Activated CD8-positive, alpha-beta memory T cell treated with anti-CD3 and anti-CD28 coated beads, Interleukin-2, amount 10 ng/mL, durations not matched to agents 7 days and 5 days (primary cell): ENCODE data around the gene XPA. TPM values are rescaled to one million over a fixed set of nuclear protein-coding genes. Genes with fewer than 3 reads are reported as not detected.
"Not testable (repeated sequence)": the region's sequence is repeated elsewhere in the genome, so short reads cannot be mapped to it uniquely, and the experiment has no call there.

Experiments used
- ATAC-seq: fragments of 150-1000 bp; cut with Tn5 transposase; one replicate; pipeline ENCODE4 v1.10.0; 2021; ENCODE audit warnings: moderate library complexity
- CTCF ChIA-PET: fragments of 350-600 bp; sonication (Branson Sonifier 250); formaldehyde crosslinking; loops from one replicate; lab custom pipeline; 2021; ENCODE audit warnings: antibody characterized with exemption; lab: Charles Lee
- DNase-seq: peaks from one replicate; pipeline ENCODE4 v3.0.0-alpha.2; 2020
- H3K27ac Mint-ChIP-seq: one replicate; pipeline ENCODE4 v1.8.0; 2021; ENCODE audit warnings: mild to moderate bottlenecking, mixed read lengths
- H3K27me3 Mint-ChIP-seq: one replicate; pipeline ENCODE4 v1.8.0; 2021; ENCODE audit warnings: mixed read lengths
- H3K36me3 Mint-ChIP-seq: one replicate; pipeline ENCODE4 v1.8.0; 2021; ENCODE audit warnings: mild to moderate bottlenecking, mixed read lengths
- H3K4me1 Mint-ChIP-seq: one replicate; pipeline ENCODE4 v1.8.0; 2021; ENCODE audit warnings: mixed read lengths
- H3K4me3 Mint-ChIP-seq: one replicate; pipeline ENCODE4 v1.8.0; 2021; ENCODE audit warnings: mild to moderate bottlenecking, moderate library complexity, mixed read lengths
- H3K9me3 Mint-ChIP-seq: one replicate; pipeline ENCODE4 v1.8.0; 2022; ENCODE audit warnings: low read depth, mixed read lengths
- total RNA-seq, 2 experiments: library from RNA; stranded (reverse); gene quantifications; one replicate each; pipeline ENCODE4 v1.2.3, GENCODE V29; 2021

XPA gene
- total RNA-seq, 2 experiments from 2014 or later = 7.8 to 11.8 TPM

GRCh38 chr9:97717866-97718265, 20.7 kb upstream of the XPA start:
- Mint-ChIP-seq H3K9me3 (peaks cover 3% of the 10 kb centered on the region), H3K27me3 (peaks cover 17% of the 10 kb centered on the region), H3K27ac (no peak overlapping the region), H3K4me1 (peaks cover 13% of the 10 kb centered on the region), H3K4me3 (no peak overlapping the region), H3K36me3 (no peaks in the 10 kb centered on the region)
- DNase-seq (no peak), ATAC-seq (no peak)
- CTCF ChIA-PET = interaction anchor here (0.9 to 1.4 kb wide), 2 partner anchors 183 to 185 kb away, joined by 5 read pairs; no protein-coding TSS in a partner anchor

DNA sequence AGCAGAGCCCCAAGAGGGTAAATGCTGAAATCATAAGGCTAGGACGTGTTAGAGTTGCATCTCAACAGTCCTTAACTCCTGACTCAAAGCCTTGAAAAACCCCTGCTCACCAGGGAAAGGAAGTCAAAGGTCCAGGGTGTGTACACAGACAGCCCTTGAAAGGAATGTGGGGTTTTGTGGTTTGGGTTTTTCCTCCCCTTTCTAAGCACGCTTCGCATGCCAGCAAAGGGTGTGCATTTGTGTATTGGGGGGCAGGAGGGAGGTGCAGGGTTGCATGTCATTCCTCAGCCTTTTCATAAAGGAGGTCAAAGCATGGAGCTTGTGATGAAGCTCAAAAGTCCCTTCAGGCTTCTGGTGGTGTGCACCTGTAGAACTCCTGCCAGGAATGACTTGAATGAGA, 17.3 kb upstream of the XPA start:
- Mint-ChIP-seq H3K27ac (no peak overlapping the region), H3K27me3 (peaks cover 12% of the 10 kb centered on the region), H3K4me3 (no peak overlapping the region), H3K9me3 (no peaks in the 10 kb centered on the region), H3K36me3 (no peaks in the 10 kb centered on the region), H3K4me1 (peaks cover 24% of the 10 kb centered on the region)
- ATAC-seq = no peak
- DNase-seq = no peak
- CTCF ChIA-PET = interaction anchor here (1.4 to 4.5 kb wide), 3 partner anchors 17 to 268 kb away, joined by 5 to 19 read pairs (median 6); partner anchors contain the start of genes ANP32B and XPA

GRCh38 chr9:97711223-97711626, 14.1 kb upstream of the XPA start:
- peak; percentile 22 for ATAC-seq
- CTCF ChIA-PET = interaction anchor here (1.4 to 4.5 kb wide), 3 partner anchors 14 to 212 kb away, joined by 4 to 19 read pairs (median 4); partner anchors contain the start of gene XPA

GRCh38 chr9:97710356-97711222, 13.4 kb upstream of the XPA start:
- Mint-ChIP-seq H3K36me3 (no peaks in the 10 kb centered on the region), H3K4me3 (no peak overlapping the region), H3K27ac (no peak overlapping the region), H3K27me3 (peaks cover 33% of the 10 kb centered on the region), H3K9me3 (no peaks in the 10 kb centered on the region), H3K4me1 (peaks cover 31% of the 10 kb centered on the region)
- ATAC-seq (peak; percentile 90), DNase-seq (peak; percentile 59)
- CTCF ChIA-PET = interaction anchor here (1.4 to 4.5 kb wide), 2 partner anchors 14 to 190 kb away, joined by 4 to 19 read pairs; partner anchors contain the start of gene XPA

More at GRCh38 chr9:97711223-97711626, 14.1 kb upstream of the XPA start:
- no peak for DNase-seq
- H3K27me3 Mint-ChIP-seq = peaks cover 30% of the 10 kb centered on the region
- no peaks in the 10 kb centered on the region for H3K36me3 Mint-ChIP-seq
- H3K27ac Mint-ChIP-seq = no peak overlapping the region
- no peaks in the 10 kb centered on the region for H3K9me3 Mint-ChIP-seq
- peaks cover 24% of the 10 kb centered on the region for H3K4me1 Mint-ChIP-seq
- no peak overlapping the region for H3K4me3 Mint-ChIP-seq

DNA sequence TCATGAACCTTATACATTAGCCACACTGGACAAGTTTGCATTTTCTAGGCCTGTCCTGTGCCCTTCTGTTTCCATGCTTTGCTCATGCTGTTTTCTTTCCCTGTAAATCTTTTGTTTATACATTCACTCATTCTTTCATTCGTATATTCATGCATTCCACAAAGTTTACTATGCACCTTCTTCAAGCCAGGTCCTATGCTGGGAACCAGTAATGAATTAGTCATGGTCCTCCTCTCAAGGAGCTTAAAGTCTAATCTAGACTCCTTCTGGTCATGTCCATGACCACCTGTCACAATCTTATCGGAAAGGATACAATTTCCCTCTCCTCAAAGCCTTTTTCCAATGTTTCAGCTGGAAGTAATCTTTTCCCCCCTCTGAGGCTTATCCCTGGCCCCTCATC, 9.1 kb upstream of the XPA start:
- Mint-ChIP-seq H3K4me3 (no peak overlapping the region), H3K27ac (no peak overlapping the region), H3K27me3 (peaks cover 30% of the 10 kb centered on the region), H3K9me3 (no peaks in the 10 kb centered on the region), H3K4me1 (peaks cover 37% of the 10 kb centered on the region), H3K36me3 (no peaks in the 10 kb centered on the region)
- DNase-seq = no peak
- CTCF ChIA-PET = interaction anchor here (1.2 to 2.0 kb wide), 6 partner anchors 10 to 215 kb away, joined by 3 to 7 read pairs (median 4); partner anchors contain the start of gene XPA
- ATAC-seq = no peak

- H3K36me3 Mint-ChIP-seq = no peaks in the 10 kb centered on the region
- no peak overlapping the region for H3K4me3 Mint-ChIP-seq
- peaks cover 30% of the 10 kb centered on the region for H3K27me3 Mint-ChIP-seq
- ATAC-seq (peak; percentile 14), DNase-seq (no peak)
- CTCF ChIA-PET = interaction anchor here (0.7 to 2.0 kb wide), 10 partner anchors 9 to 329 kb away, joined by 3 to 7 read pairs (median 4); partner anchors contain the start of gene XPA
- no peaks in the 10 kb centered on the region for H3K9me3 Mint-ChIP-seq
- H3K27ac Mint-ChIP-seq = no peak overlapping the region
- peaks cover 29% of the 10 kb centered on the region for H3K4me1 Mint-ChIP-seq
These were observed 8.3 kb upstream of the XPA start for GRCh38 chr9:97705354-97705950.

DNA sequence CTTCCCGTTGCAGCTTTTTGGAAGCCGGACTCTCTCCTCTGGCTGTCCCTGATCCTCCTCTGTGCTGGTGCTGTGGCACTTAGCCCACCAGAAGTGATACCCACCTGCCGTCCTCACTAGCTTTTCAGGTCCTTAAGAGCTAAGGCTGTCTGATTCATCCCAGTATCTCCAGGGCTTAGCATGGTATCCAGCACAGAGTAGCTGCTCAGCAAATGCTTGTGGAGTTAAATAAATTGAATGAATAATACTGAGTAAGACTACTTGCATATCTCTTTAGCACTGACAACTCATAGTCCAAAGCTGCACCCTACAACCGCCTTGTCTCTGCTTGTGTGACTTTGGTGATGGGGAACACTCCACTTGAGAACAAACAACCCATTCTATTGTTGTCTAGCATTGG, 7.7 kb upstream of the XPA start:
- peaks cover 29% of the 10 kb centered on the region for H3K4me1 Mint-ChIP-seq
- ATAC-seq (no peak), DNase-seq (no peak)
- H3K27ac Mint-ChIP-seq = no peak overlapping the region
- no peaks in the 10 kb centered on the region for H3K9me3 Mint-ChIP-seq
- H3K27me3 Mint-ChIP-seq = peaks cover 27% of the 10 kb centered on the region
- no peak overlapping the region for H3K4me3 Mint-ChIP-seq
- no peaks in the 10 kb centered on the region for H3K36me3 Mint-ChIP-seq
- CTCF ChIA-PET = interaction anchor here (0.7 to 2.0 kb wide), 7 partner anchors 8 to 329 kb away, joined by 3 to 7 read pairs (median 4); partner anchors contain the start of gene XPA

DNA sequence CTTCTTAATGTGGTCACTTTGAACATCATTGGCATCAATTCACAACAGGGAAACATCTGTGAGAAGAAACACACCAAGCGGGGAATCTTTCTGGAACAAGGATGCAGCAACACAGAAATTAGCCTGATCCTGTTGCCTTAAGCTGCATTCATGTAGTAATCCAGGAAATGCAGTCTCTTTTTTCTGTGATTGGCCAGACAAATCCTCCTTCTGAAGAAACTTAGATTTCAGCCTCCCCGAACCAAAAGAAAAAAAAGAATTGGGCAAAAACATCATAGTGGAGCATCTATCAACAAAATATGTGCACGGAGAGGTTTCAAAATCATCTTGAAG, 7.2 kb upstream of the XPA start:
- CTCF ChIA-PET = interaction anchor here (1.6 kb wide), 1 partner anchor 186 kb away, joined by 5 read pairs; no protein-coding TSS in a partner anchor
- no peak for DNase-seq
- no peaks in the 10 kb centered on the region for H3K9me3 Mint-ChIP-seq
- no peak for ATAC-seq
- H3K36me3 Mint-ChIP-seq = no peaks in the 10 kb centered on the region
- H3K4me3 Mint-ChIP-seq = no peak overlapping the region
- H3K4me1 Mint-ChIP-seq = peaks cover 29% of the 10 kb centered on the region
- H3K27ac Mint-ChIP-seq = peak overlapping the region; percentile 85
- peaks cover 27% of the 10 kb centered on the region for H3K27me3 Mint-ChIP-seq

GRCh38 chr9:97703437-97704344, 6.6 kb upstream of the XPA start:
- H3K4me3 Mint-ChIP-seq = no peak overlapping the region
- no peaks in the 10 kb centered on the region for H3K9me3 Mint-ChIP-seq
- ATAC-seq = peak; percentile 82
- peaks cover 29% of the 10 kb centered on the region for H3K4me1 Mint-ChIP-seq
- peak; percentile 49 for DNase-seq
- H3K27me3 Mint-ChIP-seq = peaks cover 27% of the 10 kb centered on the region
- no peaks in the 10 kb centered on the region for H3K36me3 Mint-ChIP-seq
- H3K27ac Mint-ChIP-seq = peak overlapping the region; percentile 85
- CTCF ChIA-PET = interaction anchor here (1.6 kb wide), 1 partner anchor 187 kb away, joined by 5 read pairs; no protein-coding TSS in a partner anchor

DNA sequence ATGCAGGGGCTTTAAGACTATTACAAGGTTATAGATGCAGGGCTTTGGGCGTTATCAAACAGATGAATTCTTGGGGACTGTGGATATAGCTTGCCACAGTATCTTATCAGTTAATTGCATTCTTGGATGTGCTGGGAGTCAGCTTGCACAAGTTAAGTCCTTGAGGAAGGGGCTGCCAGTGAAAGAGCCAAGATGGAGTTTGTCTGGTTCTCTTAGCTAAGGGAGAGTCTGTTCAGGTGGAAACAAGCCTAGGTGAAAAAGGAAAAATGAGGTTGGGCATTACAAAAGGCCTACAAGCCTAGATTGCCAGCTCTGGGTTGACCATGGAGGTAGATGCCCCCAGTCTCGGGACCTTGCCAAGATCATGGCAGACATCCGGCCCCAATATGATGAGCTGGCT, 2.7 kb upstream of the XPA start:
- H3K36me3 Mint-ChIP-seq, H3K9me3 Mint-ChIP-seq, H3K27me3 Mint-ChIP-seq, H3K27ac Mint-ChIP-seq, DNase-seq, H3K4me3 Mint-ChIP-seq, ATAC-seq: not testable (repeated sequence)
- CTCF ChIA-PET = interaction anchor here (1.1 to 1.3 kb wide), 2 partner anchors 66 to 222 kb away, joined by 3 to 4 read pairs; partner anchors contain the start of genes NCBP1, TRMO and TSTD2
- peaks cover 45% of the 10 kb centered on the region for H3K4me1 Mint-ChIP-seq

DNA sequence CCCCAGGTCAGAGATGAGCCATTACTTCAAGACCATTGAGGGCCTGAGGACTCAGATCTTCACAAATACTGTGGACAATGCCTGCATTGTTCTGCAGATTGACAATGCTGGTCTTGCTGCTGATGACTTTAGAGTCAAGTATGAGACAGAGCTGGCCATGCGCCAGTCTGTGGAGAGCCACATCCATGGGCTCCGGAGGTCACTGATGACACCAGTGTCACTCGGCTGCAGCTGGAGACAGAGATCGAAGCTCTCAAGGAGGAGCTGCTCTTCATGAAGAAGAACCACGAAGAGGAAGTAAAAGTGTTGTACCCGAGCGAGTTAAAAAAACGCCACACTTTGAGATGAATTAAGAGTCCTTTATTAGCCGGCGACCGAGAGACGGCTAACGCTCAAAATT, 2.1 kb upstream of the XPA start:
- not testable (repeated sequence) for H3K27ac Mint-ChIP-seq, H3K36me3 Mint-ChIP-seq, DNase-seq, ATAC-seq, H3K27me3 Mint-ChIP-seq, H3K9me3 Mint-ChIP-seq, H3K4me3 Mint-ChIP-seq
- peaks cover 45% of the 10 kb centered on the region for H3K4me1 Mint-ChIP-seq
- CTCF ChIA-PET = interaction anchor here (1.1 to 1.3 kb wide), 2 partner anchors 66 to 191 kb away, joined by 3 read pairs; partner anchors contain the start of genes NCBP1 and TSTD2

- Mint-ChIP-seq H3K36me3 (peaks cover 3% of the 10 kb centered on the region), H3K4me1 (peaks cover 45% of the 10 kb centered on the region), H3K9me3 (no peaks in the 10 kb centered on the region), H3K27ac (no peak overlapping the region), H3K4me3 (no peak overlapping the region), H3K27me3 (peaks cover 3% of the 10 kb centered on the region)
- CTCF ChIA-PET = interaction anchor here (1.1 to 1.3 kb wide), 2 partner anchors 66 to 191 kb away, joined by 3 read pairs; partner anchors contain the start of genes NCBP1 and TSTD2
- DNase-seq (no peak), ATAC-seq (no peak)
These were observed 1.7 kb upstream of the XPA start for GRCh38 chr9:97698865-97699264.
